BLaER1 treated with 17β-estradiol and CSF1 and Interleukin-3, amounts not matched to agents 10 nM and 100 nM (cell line): ENCODE data around the gene GID8.
"Not testable (repeated sequence)": the region's sequence is repeated elsewhere in the genome, so short reads cannot be mapped to it uniquely, and the experiment has no call there.

Experiments used
- H3K27ac ChIP-seq, 11 experiments: shearing (Covaris generic); formaldehyde crosslinking; 2 replicates each; pipeline ENCODE4 v1.8.1; 2022
- H3K27me3 ChIP-seq, 11 experiments: shearing (Covaris generic); formaldehyde crosslinking; 2 replicates each; pipeline ENCODE4 v1.8.1; 2022
- H3K36me3 ChIP-seq, 11 experiments: shearing (Covaris generic); formaldehyde crosslinking; 2 replicates each; pipeline ENCODE4 v1.8.1; 2022
- H3K4me1 ChIP-seq, 10 experiments: shearing (Covaris generic); formaldehyde crosslinking; 2 replicates each; pipeline ENCODE4 v1.8.1; 2022
- H3K4me2 ChIP-seq, 11 experiments: shearing (Covaris generic); formaldehyde crosslinking; 2 replicates each; pipeline ENCODE4 v1.8.1; 2022
- H3K4me3 ChIP-seq, 10 experiments: shearing (Covaris generic); formaldehyde crosslinking; 2 replicates each; pipeline ENCODE4 v1.8.1; 2022
- H3K9ac ChIP-seq, 11 experiments: shearing (Covaris generic); formaldehyde crosslinking; 2 replicates each; pipeline ENCODE4 v1.8.1; 2022
- H3K9me3 ChIP-seq, 11 experiments: shearing (Covaris generic); formaldehyde crosslinking; replicated peaks in 1 of 11; 2 replicates each; pipeline ENCODE4 v1.8.1; 2022
- H4K20me1 ChIP-seq, 11 experiments: shearing (Covaris generic); formaldehyde crosslinking; 2 replicates each; pipeline ENCODE4 v1.8.1; 2022
- Cebpa-rat ChIP-seq, 11 experiments: shearing (Covaris generic); IDR thresholded peaks; 2 replicates each; pipeline ENCODE4 v1.8.1; 2022

The GID8 gene

DNA sequence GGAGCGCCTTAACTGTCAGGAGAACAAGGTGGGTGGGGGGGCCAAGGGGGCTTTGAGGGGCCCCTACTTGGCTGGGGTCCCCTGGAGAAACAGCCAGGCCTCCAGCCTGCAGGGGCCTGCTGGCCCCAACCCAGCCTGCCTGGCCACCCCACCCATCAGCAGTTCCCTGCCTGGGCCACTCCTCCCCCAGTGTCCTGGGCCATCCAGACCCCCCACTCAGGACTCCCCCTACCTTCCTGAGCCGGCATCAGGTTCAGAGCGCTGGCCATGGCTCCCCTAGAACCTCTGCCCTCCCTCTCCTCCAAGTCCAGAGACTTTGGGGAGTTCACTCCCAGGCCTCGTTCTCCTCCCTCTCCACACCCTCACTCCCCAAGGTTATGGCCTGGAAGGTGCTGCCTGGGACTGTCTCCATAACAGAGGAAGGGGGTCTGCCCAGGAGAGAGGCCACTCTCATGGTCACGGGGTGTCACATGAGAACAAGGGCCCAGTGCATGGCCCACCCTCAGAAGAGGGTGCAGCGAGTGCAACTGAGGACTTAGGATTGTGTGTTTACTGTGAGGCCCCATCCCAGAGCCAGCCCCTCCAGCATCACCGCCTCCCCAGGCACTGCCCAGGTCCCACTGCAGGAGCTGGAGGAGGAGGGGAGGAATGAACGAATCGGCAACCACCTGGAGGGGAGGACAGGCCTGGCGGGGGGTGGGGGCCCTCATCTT is 20.6 kb downstream of the GID8 start:
- peaks cover 52 to 80% (median 65%) of the 10 kb centered on the region in 11 experiments for H3K36me3 ChIP-seq
- H3K27me3 ChIP-seq, result no peaks in the 10 kb centered on the region
- H3K27ac ChIP-seq, result peak overlapping the region in 8 of 11 experiments; percentile 53 to 74 (median 64); a peak in 13 of 22 replicates
- no peak for TF ChIP-seq Cebpa-rat (IDR thresholded peaks at IDR 0.05)
- peaks cover 70 to 99% (median 90%) of the 10 kb centered on the region in 11 experiments for H4K20me1 ChIP-seq
- no peaks in the 10 kb centered on the region for H3K9me3 ChIP-seq
- H3K4me2 ChIP-seq, result peak overlapping the region; percentile 90 to 100 (median 100)
- H3K9ac ChIP-seq, result peak overlapping the region in 9 of 11 experiments; percentile 13 to 70 (median 60); a peak in 16 of 22 replicates
- peak overlapping the region in 5 of 10 experiments; percentile 23 to 47 (median 37); a peak in 6 of 20 replicates for H3K4me3 ChIP-seq
- H3K4me1 ChIP-seq, result peaks cover 45 to 82% (median 78%) of the 10 kb centered on the region in 10 experiments

DNA sequence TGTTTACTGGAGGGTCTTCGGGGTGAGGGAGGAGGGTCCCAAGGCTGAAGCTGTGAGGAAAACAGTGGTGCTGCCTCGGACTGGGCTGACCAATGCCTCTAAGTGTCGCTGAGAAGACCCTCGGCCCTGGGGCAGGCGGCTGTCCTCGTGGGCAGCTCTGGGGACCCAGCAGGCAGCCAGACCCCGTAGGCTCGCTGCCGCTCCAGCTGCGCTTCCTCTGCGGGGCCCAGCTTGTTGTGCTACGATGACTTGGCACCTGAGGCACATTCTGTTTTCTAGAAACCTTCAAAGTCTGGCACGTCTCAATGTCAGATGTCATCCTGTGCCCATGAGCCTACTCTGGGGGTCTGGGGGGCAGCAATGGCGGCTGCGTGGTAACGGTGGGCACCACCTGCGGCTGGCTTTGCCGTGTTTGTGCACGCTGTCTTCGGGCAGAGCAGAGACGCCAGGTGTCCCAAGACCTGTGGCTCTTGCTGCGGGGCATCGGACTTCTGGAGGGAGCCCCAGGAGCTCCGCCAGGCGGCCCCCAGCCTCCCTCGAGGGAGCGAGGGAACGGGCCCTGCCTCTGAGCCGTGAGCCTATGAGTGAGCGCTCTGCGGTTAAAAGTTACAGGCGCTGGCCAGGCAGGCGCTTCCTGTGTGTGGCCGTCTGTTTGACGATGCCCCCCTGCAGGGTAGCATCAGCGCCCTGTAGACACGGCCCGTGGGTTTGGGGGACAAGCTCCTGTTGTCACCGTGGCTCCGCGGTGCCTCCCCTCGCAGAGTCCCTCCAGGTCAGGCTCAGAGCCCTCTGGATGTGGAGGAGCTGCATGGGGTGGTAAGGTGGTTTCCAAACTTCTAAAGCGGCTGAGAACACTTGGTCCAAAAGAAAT is 21.4 kb downstream of the GID8 start:
- Histone ChIP-seq H3K4me3 (peak overlapping the region in 6 of 10 experiments; percentile 12 to 47 (median 32); a peak in 9 of 20 replicates), H3K9ac (peak overlapping the region in 10 of 11 experiments; percentile 13 to 70 (median 59); a peak in 17 of 22 replicates), H3K9me3 (no peaks in the 10 kb centered on the region), H3K27ac (peak overlapping the region in 9 of 11 experiments; percentile 25 to 74 (median 64); a peak in 15 of 22 replicates), H3K4me2 (peak overlapping the region; percentile 90 to 100 (median 100)), H3K27me3 (no peaks in the 10 kb centered on the region), H4K20me1 (peaks cover 78 to 100% (median 96%) of the 10 kb centered on the region in 11 experiments), H3K4me1 (peaks cover 49 to 85% (median 79%) of the 10 kb centered on the region in 10 experiments), H3K36me3 (peaks cover 60 to 88% (median 73%) of the 10 kb centered on the region in 11 experiments)
- no peak for TF ChIP-seq Cebpa-rat (IDR thresholded peaks at IDR 0.05)

DNA sequence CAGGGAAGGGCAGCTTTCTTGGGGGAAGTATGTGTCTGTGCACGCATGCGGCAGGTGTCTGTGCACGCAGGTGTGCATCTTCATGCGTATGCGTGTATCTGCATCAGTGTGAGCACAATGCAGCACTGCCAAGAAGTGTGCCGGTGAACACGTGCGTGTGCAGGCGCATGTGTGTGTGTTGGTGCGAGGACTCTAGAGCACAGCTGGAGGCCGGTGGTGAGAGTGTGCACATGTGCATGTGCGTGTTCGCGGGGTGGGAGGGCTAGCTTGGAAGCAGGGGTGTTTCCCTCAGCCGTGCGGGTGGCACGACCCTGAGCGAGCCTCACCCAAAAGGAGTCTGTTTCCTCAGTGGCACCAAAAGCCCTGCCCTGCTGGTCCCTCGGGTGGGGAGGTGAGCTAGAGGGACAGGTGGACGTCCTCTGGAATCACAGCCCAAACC is 22.1 kb downstream of the GID8 start:
- H3K4me2 ChIP-seq, result peak overlapping the region; percentile 90 to 100 (median 100)
- H3K4me1 ChIP-seq, result peaks cover 49 to 85% (median 79%) of the 10 kb centered on the region in 10 experiments
- H3K27ac ChIP-seq, result peak overlapping the region in 3 of 11 experiments; percentile 53 to 74 (median 53); a peak in 4 of 22 replicates
- peaks cover 66 to 95% (median 80%) of the 10 kb centered on the region in 11 experiments for H3K36me3 ChIP-seq
- peaks cover 75 to 100% (median 96%) of the 10 kb centered on the region in 11 experiments for H4K20me1 ChIP-seq
- peak overlapping the region in 1 of 10 experiments; percentile 28; a peak in 1 of 20 replicates for H3K4me3 ChIP-seq
- no peaks in the 10 kb centered on the region for H3K9me3 ChIP-seq
- H3K9ac ChIP-seq, result peak overlapping the region in 4 of 11 experiments; percentile 58 to 69 (median 62); a peak in 6 of 22 replicates
- H3K27me3 ChIP-seq, result no peaks in the 10 kb centered on the region
- no peak for TF ChIP-seq Cebpa-rat (IDR thresholded peaks at IDR 0.05)

DNA sequence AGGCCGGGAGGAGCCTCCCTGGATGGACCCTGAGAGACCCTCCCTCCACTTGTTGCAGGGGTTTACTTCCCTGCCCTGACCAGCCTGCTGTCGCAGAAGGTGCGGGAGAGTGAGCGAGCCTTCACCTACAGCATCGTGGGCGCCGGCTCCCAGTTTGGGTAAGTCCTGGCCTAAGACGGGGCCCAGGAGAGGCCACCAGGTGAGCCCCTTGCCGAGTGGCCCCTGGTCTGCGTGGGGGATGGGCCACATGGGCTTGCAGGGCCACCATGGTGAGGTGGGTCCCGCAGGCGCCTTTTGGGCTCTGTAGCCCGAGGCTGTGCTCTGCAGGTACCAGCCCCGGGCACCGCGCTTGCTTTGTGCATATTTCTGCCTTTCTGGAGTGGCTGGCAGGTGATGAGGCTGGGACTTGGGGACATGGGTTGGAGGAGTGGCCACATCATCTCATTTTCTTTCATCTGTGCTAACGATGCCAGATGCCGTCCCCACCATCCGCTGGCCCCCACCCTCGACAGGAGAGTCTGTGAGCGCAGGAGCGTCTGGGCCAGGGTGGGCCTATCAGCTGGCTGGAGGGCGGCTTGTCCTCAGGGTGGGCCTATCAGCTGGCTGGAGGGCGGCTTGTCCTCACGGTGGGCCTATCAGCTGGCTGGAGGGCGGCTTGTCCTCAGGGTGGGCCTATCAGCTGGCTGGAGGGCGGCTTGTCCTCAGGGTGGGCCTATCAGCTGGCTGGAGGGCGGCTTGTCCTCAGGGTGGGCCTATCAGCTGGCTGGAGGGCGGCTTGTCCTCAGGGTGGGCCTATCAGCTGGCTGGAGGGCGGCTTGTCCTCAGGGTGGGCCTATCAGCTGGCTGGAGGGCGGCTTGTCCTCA is 22.7 kb downstream of the GID8 start:
- not testable (repeated sequence) for H3K4me3 ChIP-seq, H3K27me3 ChIP-seq, H3K9me3 ChIP-seq, H3K9ac ChIP-seq
- Histone ChIP-seq H3K4me1 (peaks cover 47 to 85% (median 79%) of the 10 kb centered on the region in 10 experiments), H4K20me1 (peaks cover 72 to 100% (median 96%) of the 10 kb centered on the region in 11 experiments), H3K36me3 (peaks cover 73 to 97% (median 85%) of the 10 kb centered on the region in 11 experiments), H3K4me2 (peak overlapping the region in 9 of 11 experiments; percentile 97 to 100 (median 100); a peak in 17 of 22 replicates), H3K27ac (peak overlapping the region in 1 of 11 experiments; percentile 2; a peak in 1 of 22 replicates)

DNA sequence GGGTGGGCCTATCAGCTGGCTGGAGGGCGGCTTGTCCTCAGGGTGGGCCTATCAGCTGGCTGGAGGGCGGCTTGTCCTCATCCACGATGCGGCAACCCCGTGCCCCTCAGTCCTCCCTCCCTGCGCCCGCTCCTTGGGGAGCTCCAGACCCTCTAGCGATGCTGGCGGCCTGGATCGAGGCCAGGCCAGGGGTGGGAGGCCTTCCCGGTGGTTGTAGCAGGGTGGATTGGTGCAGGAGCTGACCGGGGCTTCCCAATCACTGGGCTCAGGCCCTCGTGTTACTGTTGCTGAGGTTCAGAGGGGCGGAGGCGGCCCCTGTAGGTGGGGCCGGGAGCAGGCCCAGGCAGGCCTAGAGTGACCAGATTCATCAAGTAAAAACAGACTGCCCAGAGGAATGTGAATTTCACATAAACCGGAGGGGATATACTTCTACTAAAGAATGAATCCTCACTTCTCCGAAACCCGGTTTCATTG is 23.4 kb downstream of the GID8 start:
- Histone ChIP-seq H3K4me2 (peak overlapping the region in 2 of 11 experiments; percentile 9 to 14; a peak in 1 of 22 replicates), H3K4me1 (peaks cover 41 to 79% (median 75%) of the 10 kb centered on the region in 10 experiments), H3K9ac (peak overlapping the region in 5 of 11 experiments; percentile 24 to 44 (median 32); a peak in 9 of 22 replicates), H4K20me1 (peaks cover 65 to 100% (median 92%) of the 10 kb centered on the region in 11 experiments), H3K36me3 (peaks cover 69 to 95% (median 83%) of the 10 kb centered on the region in 11 experiments), H3K27ac (peak overlapping the region in 3 of 11 experiments; percentile 23 to 42 (median 28); a peak in 2 of 22 replicates), H3K9me3 (no peaks in the 10 kb centered on the region), H3K27me3 (no peaks in the 10 kb centered on the region), H3K4me3 (no peak overlapping the region)
- TF ChIP-seq Cebpa-rat (IDR thresholded peaks at IDR 0.05), result no peak

DNA sequence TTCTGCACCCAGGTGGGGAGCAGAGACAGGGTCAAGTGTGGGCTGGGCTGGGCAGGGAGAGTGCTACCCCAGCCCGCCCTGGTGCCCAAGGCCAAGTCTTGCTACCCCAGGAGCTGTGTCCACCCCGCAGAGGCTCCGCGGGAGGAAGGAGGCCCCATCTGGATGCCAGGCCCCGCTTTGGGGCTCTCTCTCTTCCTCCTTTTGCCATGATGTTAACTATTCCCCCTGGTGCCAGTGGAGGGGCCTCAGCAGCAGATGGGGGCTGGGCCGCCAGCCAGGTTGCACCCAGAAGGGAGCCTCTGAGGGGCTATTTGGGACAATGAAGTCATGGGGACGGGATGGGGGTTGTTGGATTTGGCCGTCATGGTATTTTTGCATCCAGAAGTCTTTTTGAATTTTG is 23.9 kb downstream of the GID8 start:
- Histone ChIP-seq H3K9ac (peak overlapping the region in 5 of 11 experiments; percentile 24 to 44 (median 32); a peak in 8 of 22 replicates), H3K4me3 (no peak overlapping the region), H3K4me1 (peaks cover 40 to 74% (median 71%) of the 10 kb centered on the region in 10 experiments), H3K9me3 (no peaks in the 10 kb centered on the region), H3K4me2 (peak overlapping the region in 2 of 11 experiments; percentile 9 to 14; a peak in 1 of 22 replicates), H3K27me3 (no peaks in the 10 kb centered on the region), H4K20me1 (peaks cover 61 to 100% (median 92%) of the 10 kb centered on the region in 11 experiments), H3K36me3 (peaks cover 69 to 95% (median 83%) of the 10 kb centered on the region in 11 experiments), H3K27ac (peak overlapping the region in 3 of 11 experiments; percentile 23 to 42 (median 28); a peak in 2 of 22 replicates)
- TF ChIP-seq Cebpa-rat (IDR thresholded peaks at IDR 0.05), result no peak

DNA sequence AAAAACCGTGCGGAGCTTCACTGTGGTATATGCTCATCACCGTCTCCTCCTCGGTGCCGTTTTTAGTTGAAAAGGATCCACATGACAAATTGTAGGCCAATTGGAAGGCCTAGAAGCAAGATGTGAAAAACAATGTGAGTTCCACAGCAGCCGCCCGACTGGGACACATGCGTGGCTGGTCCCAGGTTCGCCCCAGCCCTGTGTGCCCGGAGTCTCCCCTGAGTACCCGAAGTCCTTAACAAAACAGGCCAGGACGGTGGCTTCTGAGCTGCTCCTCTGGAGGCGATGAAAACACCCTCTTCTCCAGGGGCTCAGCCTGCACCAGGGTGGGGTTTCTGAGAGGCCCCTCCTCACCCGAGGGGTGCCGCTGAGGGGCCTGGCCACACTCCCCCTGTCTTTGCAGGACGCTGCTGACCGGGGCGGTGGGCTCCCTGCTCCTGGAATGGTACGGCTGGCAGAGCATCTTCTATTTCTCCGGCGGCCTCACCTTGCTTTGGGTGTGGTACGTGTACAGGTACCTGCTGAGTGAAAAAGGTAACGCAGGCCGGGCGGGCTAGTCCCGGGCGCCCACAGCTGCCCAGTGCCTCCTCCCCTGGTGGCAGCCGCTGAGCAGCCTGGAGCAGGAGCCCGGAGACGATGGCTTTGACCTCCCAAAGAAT is 24.4 kb downstream of the GID8 start:
- H3K4me3 ChIP-seq, result no peak overlapping the region
- no peak overlapping the region for H3K27ac ChIP-seq
- peak overlapping the region in 2 of 11 experiments; percentile 44; a peak in 1 of 22 replicates for H3K9ac ChIP-seq

More for the DNA sequence above, 24.4 kb downstream of the GID8 start:
- TF ChIP-seq Cebpa-rat (IDR thresholded peaks at IDR 0.05), result no peak
- Histone ChIP-seq H3K4me2 (no peak overlapping the region), H3K9me3 (no peaks in the 10 kb centered on the region), H4K20me1 (peaks cover 55 to 100% (median 90%) of the 10 kb centered on the region in 11 experiments), H3K4me1 (peaks cover 40 to 69% (median 65%) of the 10 kb centered on the region in 10 experiments), H3K27me3 (no peaks in the 10 kb centered on the region), H3K36me3 (peaks cover 69 to 95% (median 83%) of the 10 kb centered on the region in 11 experiments)
